H1 (cell line): ENCODE measurements around the gene CCR3. TPM values are rescaled to one million over a fixed set of nuclear protein-coding genes. Genes with fewer than 3 reads are reported as not detected.

ENCODE experiments used
- CTCF ChIA-PET: fragments of 300-600 bp; sonication (Branson Sonifier 250); formaldehyde crosslinking; loops from one replicate; lab custom pipeline; 2021; ENCODE audit not compliant: partially characterized antibody; lab: Charles Lee
- POLR2A ChIA-PET: fragments of 300-600 bp; sonication (Branson Sonifier 250); formaldehyde crosslinking; loops from one replicate; lab custom pipeline; 2021; ENCODE audit warnings: inconsistent platforms; ENCODE audit not compliant: partially characterized antibody; lab: Charles Lee
- DNase-seq, 2 experiments: peaks; one replicate each; pipeline versions ENCODE4 v3.0.0 to v3.0.0-alpha.2; 2010 to 2022; ENCODE audit warnings: low spot score in 2 of 2, low read depth in 1 of 2, mixed read lengths in 1 of 2
- FAIRE-seq: peaks from 2 replicates; lab custom pipeline; 2011; peaks lifted over from hg19 to GRCh38; lab: Jason Lieb, UNC
- H2AFZ ChIP-seq: 2 replicates; pipeline ENCODE4 v1.8.1; 2012; ENCODE audit warnings: low read length, inconsistent platforms
- H2AK5ac ChIP-seq: 2 replicates; pipeline ENCODE4 v1.6.1; 2013; ENCODE audit warnings: low read depth, low read length
- H2BK120ac ChIP-seq: replicated peaks from 2 replicates; pipeline ENCODE3; 2013; ENCODE audit warnings: low read depth, low read length, inconsistent platforms
- H2BK12ac ChIP-seq: 2 replicates; pipeline ENCODE4 v1.6.1; 2013; ENCODE audit warnings: low read depth, low read length
- H2BK15ac ChIP-seq: 2 replicates; pipeline ENCODE4 v1.6.1; 2013; ENCODE audit warnings: low read length
- H2BK20ac ChIP-seq: 2 replicates; pipeline ENCODE4 v1.6.1; 2013; ENCODE audit warnings: low read length
- H2BK5ac ChIP-seq: 2 replicates; pipeline ENCODE4 v1.6.1; 2013; ENCODE audit warnings: low read depth, low read length
- H3K14ac ChIP-seq: 2 replicates; pipeline ENCODE4 v1.6.1; 2013; ENCODE audit warnings: inconsistent platforms; ENCODE audit not compliant: insufficient read length
- H3K18ac ChIP-seq: 2 replicates; pipeline ENCODE4 v1.6.1; 2013; ENCODE audit warnings: low read length; ENCODE audit errors: extremely low read depth
- H3K23ac ChIP-seq: 2 replicates; pipeline ENCODE4 v1.6.1; 2013; ENCODE audit warnings: inconsistent platforms; ENCODE audit not compliant: insufficient read length
- H3K23me2 ChIP-seq: 2 replicates; pipeline ENCODE4 v1.6.1; 2013; ENCODE audit warnings: low read depth, low read length
- H3K27ac ChIP-seq: 2 replicates; pipeline ENCODE4 v1.6.1; 2011; ENCODE audit warnings: low read depth, low read length, inconsistent platforms
- H3K27me3 ChIP-seq, 4 experiments: replicated peaks in 1 of 4; 1 replicate in 1 of 4; 2 replicates in 3 of 4; pipeline versions ENCODE4 v1.6.1 to v1.8.1; 2011 to 2013; ENCODE audit warnings: low read length in 3 of 4, mild to moderate bottlenecking in 3 of 4, inconsistent platforms in 2 of 4, mixed read lengths in 2 of 4, moderate library complexity in 1 of 4; ENCODE audit not compliant: control insufficient read depth in 3 of 4, insufficient read depth in 3 of 4; ENCODE audit errors: extremely low read depth in 1 of 4
- H3K36me3 ChIP-seq, 4 experiments: 2 replicates each; pipeline versions ENCODE4 v1.6.1 to v1.8.1; 2011 to 2013; ENCODE audit warnings: mild to moderate bottlenecking in 4 of 4, low read length in 3 of 4, moderate library complexity in 2 of 4, control low read depth in 1 of 4, inconsistent platforms in 1 of 4; ENCODE audit not compliant: insufficient read depth in 4 of 4, control insufficient read depth in 2 of 4
- H3K4ac ChIP-seq: replicated peaks from 2 replicates; pipeline ENCODE3; 2013; ENCODE audit warnings: low read length, low read depth, mixed read lengths, inconsistent platforms; ENCODE audit not compliant: insufficient read length
- H3K4me1 ChIP-seq, 4 experiments: replicated peaks in 1 of 4; 1 replicate in 1 of 4; 2 replicates in 3 of 4; pipeline versions ENCODE4 v1.6.1 to v1.8.1; 2011 to 2013; ENCODE audit warnings: low read length in 3 of 4, inconsistent platforms in 2 of 4, mixed read lengths in 1 of 4; ENCODE audit not compliant: insufficient read depth in 4 of 4, control insufficient read depth in 3 of 4
- H3K4me2 ChIP-seq, 2 experiments: 2 replicates each; pipeline versions ENCODE4 v1.6.1 to v1.8.1; 2011 to 2013; ENCODE audit warnings: low read depth in 2 of 2, low read length in 2 of 2, control low read depth in 1 of 2, inconsistent platforms in 1 of 2, mild to moderate bottlenecking in 1 of 2; ENCODE audit not compliant: insufficient read depth in 1 of 2
- H3K4me3 ChIP-seq, 4 experiments: fragments of 200-600, 300-600 bp in 1 of 4; sonication (generic), shearing (Covaris generic), sonication (Bioruptor Twin) in 1 of 4; 2 replicates each; pipeline versions ENCODE4 v1.5.1 to v1.8.1; 2011 to 2016; ENCODE audit warnings: low read length in 4 of 4, low read depth in 3 of 4, control low read depth in 2 of 4, inconsistent platforms in 2 of 4, mild to moderate bottlenecking in 2 of 4, mixed read lengths in 1 of 4, moderate library complexity in 1 of 4; ENCODE audit not compliant: insufficient read depth in 2 of 4; ENCODE audit errors: extremely low read depth in 1 of 4
- H3K56ac ChIP-seq: replicated peaks from 2 replicates; pipeline ENCODE3; 2013; ENCODE audit warnings: low read depth, mild to moderate bottlenecking, mixed read lengths, low read length, inconsistent platforms; ENCODE audit not compliant: insufficient read length
- H3K79me1 ChIP-seq: 2 replicates; pipeline ENCODE4 v1.6.1; 2013; ENCODE audit warnings: low read depth, low read length, control low read depth
- H3K79me2 ChIP-seq, 2 experiments: 2 replicates each; pipeline versions ENCODE4 v1.6.1 to v1.8.1; 2012 to 2013; ENCODE audit warnings: low read length in 2 of 2, mild to moderate bottlenecking in 2 of 2, inconsistent platforms in 1 of 2; ENCODE audit not compliant: insufficient read depth in 2 of 2, control insufficient read depth in 1 of 2
- H3K9ac ChIP-seq, 4 experiments: replicated peaks in 1 of 4; 1 replicate in 1 of 4; 2 replicates in 3 of 4; pipeline versions ENCODE4 v1.6.1 to v1.8.1; 2011 to 2013; ENCODE audit warnings: low read depth in 3 of 4, low read length in 3 of 4, control low read depth in 2 of 4, mild to moderate bottlenecking in 2 of 4, moderate library complexity in 2 of 4, inconsistent platforms in 1 of 4; ENCODE audit errors: extremely low read depth in 1 of 4
- H3K9me3 ChIP-seq, 2 experiments: 2 replicates each; pipeline versions ENCODE4 v1.6.1 to v1.8.1; 2012 to 2013; ENCODE audit warnings: mild to moderate bottlenecking in 2 of 2, moderate library complexity in 2 of 2, control low read depth in 1 of 2, inconsistent platforms in 1 of 2, low read depth in 1 of 2, low read length in 1 of 2, mixed read lengths in 1 of 2; ENCODE audit not compliant: insufficient read depth in 2 of 2
- H4K20me1 ChIP-seq, 2 experiments: replicated peaks in 1 of 2; 2 replicates each; pipeline versions ENCODE3 to v1.8.1; 2011 to 2013; ENCODE audit warnings: inconsistent platforms in 2 of 2, low read length in 2 of 2, mild to moderate bottlenecking in 1 of 2; ENCODE audit not compliant: insufficient read depth in 2 of 2, control insufficient read depth in 1 of 2
- H4K5ac ChIP-seq: 2 replicates; pipeline ENCODE4 v1.6.1; 2013; ENCODE audit warnings: low read length, low read depth, mixed read lengths, inconsistent platforms; ENCODE audit not compliant: insufficient read length
- H4K8ac ChIP-seq: 2 replicates; pipeline ENCODE4 v1.8.0; 2013; ENCODE audit warnings: mild to moderate bottlenecking, moderate library complexity, low read length, inconsistent platforms; ENCODE audit not compliant: insufficient read depth; ENCODE audit errors: extremely low read depth
- H4K91ac ChIP-seq: replicated peaks from 2 replicates; pipeline ENCODE3; 2013; ENCODE audit warnings: low read length, mixed read lengths, inconsistent platforms; ENCODE audit not compliant: insufficient read length
- BRCA1 ChIP-seq: IDR thresholded peaks from 2 replicates; pipeline ENCODE4 v1.6.1; 2012; ENCODE audit warnings: low read depth, low read length, improper control_type of control experiment
- HDAC6 ChIP-seq: IDR thresholded peaks from one replicate; pipeline ENCODE4 v1.7.1; 2012; ENCODE audit warnings: low read depth, mild to moderate bottlenecking, inconsistent platforms, low read length, moderate library complexity
- MAFK ChIP-seq: IDR thresholded peaks from 2 replicates; pipeline ENCODE4 v1.6.1; 2012; ENCODE audit warnings: low read depth, mild to moderate bottlenecking, improper control_type of control experiment, low read length
- NRF1 ChIP-seq: IDR thresholded peaks from 2 replicates; pipeline ENCODE4 v1.6.1; 2011; ENCODE audit warnings: mild to moderate bottlenecking, low read depth, low read length, improper control_type of control experiment
- PHF8 ChIP-seq: fragments of 200-600 bp; sonication (generic); conservative IDR thresholded peaks from 2 replicates; pipeline ENCODE4 v1.7.1; 2012; ENCODE audit warnings: low read depth, mild to moderate bottlenecking, inconsistent platforms, low read length, moderate library complexity
- POLR2AphosphoS5 ChIP-seq: IDR thresholded peaks from 2 replicates; pipeline ENCODE4 v1.6.1; 2011; ENCODE audit warnings: low read depth, low read length
- RBBP5 ChIP-seq: IDR thresholded peaks from 2 replicates; pipeline ENCODE4 v1.7.1; 2012; ENCODE audit warnings: low read depth, mild to moderate bottlenecking, inconsistent platforms, low read length, moderate library complexity, borderline replicate concordance
- TAF7 ChIP-seq: optimal IDR thresholded peaks from 2 replicates; pipeline ENCODE3; 2011; ENCODE audit warnings: low read depth, mild to moderate bottlenecking, inconsistent platforms, low read length, moderate library complexity, borderline replicate concordance
- TEAD4 ChIP-seq: IDR thresholded peaks from 2 replicates; pipeline ENCODE4 v1.6.1; 2012; ENCODE audit warnings: low read depth, low read length, inconsistent platforms, mixed read lengths
- WGBS, 2 experiments: shearing (Covaris generic) in 1 of 2; methylation state at CpG; one replicate each; pipeline versions ENCODE4 v1.1.6 to v1.1.7; 2013 to 2015; ENCODE audit warnings: low lambda C conversion rate in 2 of 2, mixed read lengths in 2 of 2, inconsistent platforms in 1 of 2, low coverage in 1 of 2, missing lambda C conversion rate in 1 of 2; ENCODE audit not compliant: insufficient replicate concordance in 2 of 2, insufficient coverage in 1 of 2, insufficient read length in 1 of 2; ENCODE audit errors: extremely low coverage in 1 of 2, missing lambda C conversion rate in 1 of 2; 5-methylcytosine and 5-hydroxymethylcytosine counted together
- polyA plus RNA-seq, 7 experiments: library from polyadenylated mRNA; depleted of rRNA in 3 of 7; stranded (reverse) in 5 of 7; unstranded in 2 of 7; fragments of >200 nt in 5 of 7; fragments of 200-250 nt in 2 of 7; gene quantifications; 1 replicate in 5 of 7; 2 replicates in 1 of 7; 4 replicates in 1 of 7; pipeline versions ENCODE4 v1.2.1 to v1.2.3, GENCODE V29; 2011 to 2013; ENCODE audit warnings: missing spikeins in 2 of 7, mixed read lengths in 2 of 7
- total RNA-seq: library from RNA; stranded (reverse); fragmentation: NEBNext Ultra II Directional; extraction: Animal tissue kit (Norgen Biotek cat#: 25700); gene quantifications from 2 replicates; pipeline ENCODE4 v1.2.1, GENCODE V29; 2021

Gene CCR3
- total and polyA plus RNA-seq, 2 of the 8 experiments (the other 6 are each of a cell fraction or from before 2014, with no cell fraction given): not detected

- H3K23ac ChIP-seq: no peak overlapping the region
- H3K9ac ChIP-seq: no peak overlapping the region
- H3K36me3 ChIP-seq: no peaks in the 10 kb centered on the region
- DNase-seq: no peak
- H3K4me3 ChIP-seq: no peak overlapping the region
- no peak overlapping the region for H2BK120ac ChIP-seq
- no peaks in the 10 kb centered on the region for H3K27me3 ChIP-seq
- H3K56ac ChIP-seq: no peak overlapping the region
- H4K20me1 ChIP-seq: no peaks in the 10 kb centered on the region
- H2AK5ac ChIP-seq: no peak overlapping the region
- FAIRE-seq: no peak
- no peak overlapping the region for H2BK12ac ChIP-seq
- H4K5ac ChIP-seq: no peak overlapping the region
- no peak overlapping the region for H2BK20ac ChIP-seq
- no peak overlapping the region for H3K14ac ChIP-seq
- H2BK15ac ChIP-seq: no peak overlapping the region
- H3K79me1 ChIP-seq: no peaks in the 10 kb centered on the region
- H4K91ac ChIP-seq: no peak overlapping the region
- ChIA-PET POLR2A (no interaction called here), CTCF (interaction anchor here (0.6 to 7.1 kb wide), 8 partner anchors 10 to 540 kb away, joined by 3 to 164 read pairs (median 3); partner anchors contain the start of genes CCR1 and CCR5)
- H3K18ac ChIP-seq: no peak overlapping the region
- no peaks in the 10 kb centered on the region; a peak in 1 of 4 replicates for H3K9me3 ChIP-seq
- 93% methylated on average over 2 of the region's 2 CpGs; no CpG with 5 or more reads in 1 of the 2 experiments for WGBS, 2 experiments
- H2AFZ ChIP-seq: no peak overlapping the region
- 0 out of 7 replicates have a peak, but pooled peaks cover 0 to 4% (median 0%) of the 10 kb centered on the region in 4 experiments for H3K4me1 ChIP-seq
- H3K79me2 ChIP-seq: no peaks in the 10 kb centered on the region
- no peaks in the 10 kb centered on the region for H3K23me2 ChIP-seq
- no peak overlapping the region for H3K4ac ChIP-seq
- no peak overlapping the region for H3K27ac ChIP-seq
- H2BK5ac ChIP-seq: no peak overlapping the region
- H4K8ac ChIP-seq: no peak overlapping the region
- no peak overlapping the region for H3K4me2 ChIP-seq
- TF ChIP-seq PHF8 (no peak), POLR2AphosphoS5 (no peak), TAF7 (no peak), MAFK (no peak), RBBP5 (no peak), BRCA1 (no peak), HDAC6 (no peak), TEAD4 (no peak), NRF1 (no peak)
Measured at GRCh38 chr3:46218196-46218709, 24.0 kb upstream of the CCR3 start.
